ENCODE measurements around the gene F12.
"Not testable (repeated sequence)": the region's sequence is repeated elsewhere in the genome, so short reads cannot be mapped to it uniquely, and the experiment has no call there.

Gene F12

GRCh38 chr5:177386542-177386941 lies 22.8 kb downstream of the F12 start:
- no peak overlapping the region for H3K4me3 ChIP-seq (ENCODE audit: low read length)
- TF ChIP-seq ZNF274 (IDR thresholded peaks at IDR 0.05; ENCODE audit: low read depth, low read length), result no peak

- no peak for TF ChIP-seq ZNF274 (IDR thresholded peaks at IDR 0.05; ENCODE audit: low read depth, low read length)
- no peak overlapping the region for H3K4me3 ChIP-seq (ENCODE audit: low read length)
Observed at GRCh38 chr5:177385720-177386119, 23.6 kb downstream of the F12 start.

- no peak within 1 kb of the TSS for H3K4me3 ChIP-seq (ENCODE audit: low read length)
Observed at GRCh38 chr5:177384134-177384533, 25.2 kb downstream of the F12 start, which contains the start of gene SLC34A1. TSS of gene SLC34A1 (plus strand) at chr5:177384434. CDS start at chr5:177385742, 1,308 bp downstream.

GRCh38 chr5:177383181-177383580 lies 26.2 kb downstream of the F12 start:
- no peak for TF ChIP-seq ZNF274 (IDR thresholded peaks at IDR 0.05; ENCODE audit: low read depth, low read length)
- H3K4me3 ChIP-seq (ENCODE audit: low read length), result no peak overlapping the region

More at GRCh38 chr5:177384134-177384533, 25.2 kb downstream of the F12 start, which contains the start of gene SLC34A1:
- no peak for TF ChIP-seq ZNF274 (IDR thresholded peaks at IDR 0.05; ENCODE audit: low read depth, low read length)

- H3K4me3 ChIP-seq (ENCODE audit: low read length), result no peak overlapping the region
- no peak for TF ChIP-seq ZNF274 (IDR thresholded peaks at IDR 0.05; ENCODE audit: low read depth, low read length)
Observed at GRCh38 chr5:177382423-177383029, 26.8 kb downstream of the F12 start.

GRCh38 chr5:177380805-177381126 lies 28.6 kb downstream of the F12 start:
- no peak for TF ChIP-seq ZNF274 (IDR thresholded peaks at IDR 0.05; ENCODE audit: low read depth, low read length)
- no peak overlapping the region for H3K4me3 ChIP-seq (ENCODE audit: low read length)

- no peak for TF ChIP-seq ZNF274 (IDR thresholded peaks at IDR 0.05; ENCODE audit: low read depth, low read length)
- H3K4me3 ChIP-seq (ENCODE audit: low read length), result no peak overlapping the region
Observed at GRCh38 chr5:177378884-177379883, 30.2 kb downstream of the F12 start.

- H3K4me3 ChIP-seq (ENCODE audit: low read length), result no peak overlapping the region
Observed at GRCh38 chr5:177377851-177378776, 31.2 kb downstream of the F12 start.

GRCh38 chr5:177376107-177376506 lies 33.3 kb downstream of the F12 start:
- no peak overlapping the region for H3K4me3 ChIP-seq (ENCODE audit: low read length)
- TF ChIP-seq ZNF274 (IDR thresholded peaks at IDR 0.05; ENCODE audit: low read depth, low read length), result no peak

More at GRCh38 chr5:177377851-177378776, 31.2 kb downstream of the F12 start:
- no peak for TF ChIP-seq ZNF274 (IDR thresholded peaks at IDR 0.05; ENCODE audit: low read depth, low read length)

- H3K4me3 ChIP-seq (ENCODE audit: low read length), result not testable (repeated sequence)
Observed at GRCh38 chr5:177375516-177375915, 33.8 kb downstream of the F12 start.

- no peak overlapping the region for H3K4me3 ChIP-seq (ENCODE audit: low read length)
- no peak for TF ChIP-seq ZNF274 (IDR thresholded peaks at IDR 0.05; ENCODE audit: low read depth, low read length)
Observed at GRCh38 chr5:177374211-177374610, 35.2 kb downstream of the F12 start.

- no peak overlapping the region for H3K4me3 ChIP-seq (ENCODE audit: low read length)
- TF ChIP-seq ZNF274 (IDR thresholded peaks at IDR 0.05; ENCODE audit: low read depth, low read length), result no peak
Observed at GRCh38 chr5:177373806-177374205, 35.6 kb downstream of the F12 start.

- no peak overlapping the region for H3K4me3 ChIP-seq (ENCODE audit: low read length)
- no peak for TF ChIP-seq ZNF274 (IDR thresholded peaks at IDR 0.05; ENCODE audit: low read depth, low read length)
Observed at GRCh38 chr5:177372910-177373309, 36.5 kb downstream of the F12 start.
